ENCODE measurements around the gene MEI1. TPM values are rescaled to one million over a fixed set of nuclear protein-coding genes. Genes with fewer than 3 reads are reported as not detected.
A peak's percentile ranks its signal among the peaks of the same experiment; 100 is the strongest.

The MEI1 gene
- total RNA-seq, 3 donors from 2014 or later (not counting 1 experiment from before 2014, with no cell fraction given) = 44.7 to 75.6 (median 50.3) TPM

DNA sequence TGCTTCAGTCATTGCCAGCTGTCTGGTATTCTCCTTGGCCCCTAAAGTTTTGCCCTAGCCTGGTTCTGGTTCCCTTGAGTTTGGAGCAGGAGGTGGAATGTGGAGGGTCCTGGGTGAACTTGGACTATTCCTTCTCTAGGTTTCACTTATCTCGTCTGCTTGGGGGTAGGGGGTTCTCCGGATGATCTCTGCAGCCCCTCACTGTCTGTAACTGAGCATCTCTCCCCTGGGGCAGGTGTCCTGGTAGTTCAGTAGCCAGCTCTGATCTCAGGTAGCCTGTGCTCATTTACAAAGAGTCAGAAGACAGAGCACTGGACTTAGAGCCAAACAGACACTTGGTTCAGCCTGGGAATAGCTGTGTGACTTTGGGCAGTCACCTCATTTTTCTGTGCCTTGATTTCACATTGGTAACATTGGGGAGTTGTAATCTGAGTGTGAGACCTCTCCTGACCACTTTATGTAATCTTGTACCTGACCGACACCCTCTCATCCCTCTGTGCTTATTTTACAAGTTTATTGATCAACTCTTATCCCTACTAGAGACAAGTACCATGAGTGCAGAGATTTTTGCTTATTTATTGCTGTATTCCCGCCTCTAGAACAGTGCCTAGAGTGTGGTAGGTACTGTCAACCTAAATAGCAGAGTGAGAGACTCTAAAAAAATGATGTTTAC lies 102.0 kb downstream of the MEI1 start:
- Histone ChIP-seq H3K4me3 (ENCODE audit: low read length) (peak overlapping the region; percentile 96), H3K4me1 (ENCODE audit: control insufficient read depth, insufficient read depth, low read length) (peaks cover 21% of the 10 kb centered on the region), H3K27ac (ENCODE audit: low read length) (peak overlapping the region; percentile 92), H3K36me3 (ENCODE audit: control insufficient read depth, insufficient read depth, low read length) (peaks cover 2% of the 10 kb centered on the region), H3K27me3 (ENCODE audit: control insufficient read depth, insufficient read depth, low read length) (no peaks in the 10 kb centered on the region), H3K9me3 (ENCODE audit: control insufficient read depth, insufficient read depth, low read length) (no peaks in the 10 kb centered on the region)
- WGBS (ENCODE audit: insufficient coverage) = 36% methylated on average over 4 of the region's 4 CpGs
- Mint-ChIP-seq H3K4me3 (peak overlapping the region; percentile 96), H3K4me1 (peaks cover 24 to 36% of the 10 kb centered on the region in 2 donors), H3K27ac (peak overlapping the region; percentile 93 to 96), H3K27me3 (ENCODE audit: low read depth in 2 of 2) (no peaks in the 10 kb centered on the region), H3K9me3 (no peaks in the 10 kb centered on the region), H3K36me3 (no peaks in the 10 kb centered on the region)
- ATAC-seq = no peak
- peak in 1 of 2 donors; percentile 24 for DNase-seq
- TF ChIP-seq, protein P1, sequence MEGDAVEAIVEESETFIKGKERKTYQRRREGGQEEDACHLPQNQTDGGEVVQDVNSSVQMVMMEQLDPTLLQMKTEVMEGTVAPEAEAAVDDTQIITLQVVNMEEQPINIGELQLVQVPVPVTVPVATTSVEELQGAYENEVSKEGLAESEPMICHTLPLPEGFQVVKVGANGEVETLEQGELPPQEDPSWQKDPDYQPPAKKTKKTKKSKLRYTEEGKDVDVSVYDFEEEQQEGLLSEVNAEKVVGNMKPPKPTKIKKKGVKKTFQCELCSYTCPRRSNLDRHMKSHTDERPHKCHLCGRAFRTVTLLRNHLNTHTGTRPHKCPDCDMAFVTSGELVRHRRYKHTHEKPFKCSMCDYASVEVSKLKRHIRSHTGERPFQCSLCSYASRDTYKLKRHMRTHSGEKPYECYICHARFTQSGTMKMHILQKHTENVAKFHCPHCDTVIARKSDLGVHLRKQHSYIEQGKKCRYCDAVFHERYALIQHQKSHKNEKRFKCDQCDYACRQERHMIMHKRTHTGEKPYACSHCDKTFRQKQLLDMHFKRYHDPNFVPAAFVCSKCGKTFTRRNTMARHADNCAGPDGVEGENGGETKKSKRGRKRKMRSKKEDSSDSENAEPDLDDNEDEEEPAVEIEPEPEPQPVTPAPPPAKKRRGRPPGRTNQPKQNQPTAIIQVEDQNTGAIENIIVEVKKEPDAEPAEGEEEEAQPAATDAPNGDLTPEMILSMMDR (IDR thresholded peaks at IDR 0.05) = no peak
- intact Hi-C loops (cut with micrococcal nuclease) = no loop called here

DNA sequence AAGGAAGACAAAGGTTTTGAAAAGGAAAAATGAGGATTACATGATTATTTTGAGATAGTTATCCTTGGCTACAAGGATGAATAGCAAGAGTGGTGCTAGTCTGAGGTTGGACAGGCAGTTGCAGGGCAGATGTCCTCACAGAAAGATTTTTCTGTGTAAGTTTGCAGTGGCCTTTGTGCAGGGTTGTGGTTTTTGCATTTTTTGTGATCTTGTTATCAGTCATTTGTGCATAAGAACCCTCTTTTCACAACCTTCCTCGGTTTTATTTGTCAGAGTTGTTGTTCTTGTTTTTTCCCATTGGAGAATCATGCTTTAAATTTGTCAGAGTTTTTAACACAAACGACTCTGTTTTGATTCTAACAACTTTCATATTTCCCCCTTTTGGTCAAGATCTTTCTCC lies 102.6 kb downstream of the MEI1 start:
- TF ChIP-seq, protein P1 (IDR thresholded peaks at IDR 0.05) = no peak
- H3K27ac ChIP-seq (ENCODE audit: low read length) = no peak overlapping the region
- no peaks in the 10 kb centered on the region for H3K27me3 ChIP-seq (ENCODE audit: control insufficient read depth, insufficient read depth, low read length)
- ATAC-seq (no peak), DNase-seq (no peak)
- Mint-ChIP-seq H3K4me1 (peaks cover 24 to 36% of the 10 kb centered on the region in 2 donors), H3K36me3 (no peaks in the 10 kb centered on the region), H3K27ac (peak overlapping the region; percentile 93 to 96), H3K9me3 (no peaks in the 10 kb centered on the region), H3K4me3 (peak overlapping the region; percentile 96), H3K27me3 (ENCODE audit: low read depth in 2 of 2) (no peaks in the 10 kb centered on the region)
- no peaks in the 10 kb centered on the region for H3K9me3 ChIP-seq (ENCODE audit: control insufficient read depth, insufficient read depth, low read length)
- peaks cover 21% of the 10 kb centered on the region for H3K4me1 ChIP-seq (ENCODE audit: control insufficient read depth, insufficient read depth, low read length)
- no CpG with 5 or more reads among the region's 2 CpGs for WGBS (ENCODE audit: insufficient coverage)
- H3K4me3 ChIP-seq (ENCODE audit: low read length) = no peak overlapping the region
- H3K36me3 ChIP-seq (ENCODE audit: control insufficient read depth, insufficient read depth, low read length) = peaks cover 2% of the 10 kb centered on the region
- intact Hi-C loops (cut with micrococcal nuclease) = no loop called here

DNA sequence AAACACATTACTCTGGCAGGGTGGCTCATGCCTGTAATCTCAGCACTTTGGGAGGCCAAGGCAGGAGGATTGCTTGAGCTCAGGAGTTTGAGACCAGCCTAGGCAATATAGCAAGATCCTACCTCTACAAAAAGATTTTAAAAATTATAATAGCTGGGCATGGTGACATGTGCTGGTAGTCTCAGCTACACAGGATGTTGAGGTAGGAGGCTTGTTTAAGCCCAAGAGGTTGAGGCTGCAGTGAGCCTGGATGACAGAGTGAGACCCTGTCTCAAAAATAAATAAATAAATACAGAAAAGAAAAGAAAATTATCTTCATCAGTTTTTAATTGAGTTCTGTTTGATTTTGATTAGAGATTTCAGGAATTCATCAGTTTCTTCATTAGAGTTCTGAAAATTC lies 106.3 kb downstream of the MEI1 start:
- peaks cover 10% of the 10 kb centered on the region for H3K4me1 ChIP-seq (ENCODE audit: control insufficient read depth, insufficient read depth, low read length)
- H3K9me3 ChIP-seq (ENCODE audit: control insufficient read depth, insufficient read depth, low read length) = no peaks in the 10 kb centered on the region
- H3K4me1 Mint-ChIP-seq = peaks cover 15 to 29% of the 10 kb centered on the region in 2 donors
- H3K9me3 Mint-ChIP-seq = no peaks in the 10 kb centered on the region
- H3K27ac ChIP-seq (ENCODE audit: low read length) = no peak overlapping the region
- TF ChIP-seq, protein P1 (IDR thresholded peaks at IDR 0.05) = no peak
- DNase-seq = no peak
- no peak overlapping the region for H3K4me3 ChIP-seq (ENCODE audit: low read length)
- no peak overlapping the region for H3K27ac Mint-ChIP-seq
- no peaks in the 10 kb centered on the region for H3K27me3 ChIP-seq (ENCODE audit: control insufficient read depth, insufficient read depth, low read length)
- ATAC-seq = no peak
- no peak overlapping the region for H3K4me3 Mint-ChIP-seq
- peaks cover 7% of the 10 kb centered on the region for H3K36me3 ChIP-seq (ENCODE audit: control insufficient read depth, insufficient read depth, low read length)
- intact Hi-C loops (cut with micrococcal nuclease) = no loop called here
- H3K36me3 Mint-ChIP-seq = no peaks in the 10 kb centered on the region
- no peaks in the 10 kb centered on the region for H3K27me3 Mint-ChIP-seq (ENCODE audit: low read depth in 2 of 2)

DNA sequence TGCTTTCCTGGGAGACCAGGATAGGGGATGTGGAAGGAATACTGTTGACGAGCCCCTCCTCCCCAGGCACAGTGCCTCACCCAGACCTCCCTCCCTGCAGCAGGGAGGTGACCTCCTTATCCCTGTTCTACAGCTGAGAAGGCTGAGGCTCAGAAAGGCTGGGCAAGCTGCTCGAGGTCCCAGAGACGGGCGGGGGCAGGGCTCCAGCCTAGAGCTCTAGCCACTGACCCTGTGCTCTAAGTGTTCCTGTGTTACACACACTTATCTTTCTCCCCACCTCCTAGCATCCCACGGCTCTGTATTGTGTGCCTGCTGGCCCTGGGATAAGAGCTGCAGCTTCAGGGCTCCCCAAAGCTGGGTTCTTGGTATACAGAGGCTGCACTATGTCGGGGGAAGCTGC lies 109.1 kb downstream of the MEI1 start:
- TF ChIP-seq, protein P1 (IDR thresholded peaks at IDR 0.05) = no peak
- DNase-seq (no peak), ATAC-seq (no peak)

More for the DNA sequence above, 109.1 kb downstream of the MEI1 start:
- Histone ChIP-seq H3K4me3 (ENCODE audit: low read length) (no peak overlapping the region), H3K4me1 (ENCODE audit: control insufficient read depth, insufficient read depth, low read length) (no peaks in the 10 kb centered on the region), H3K9me3 (ENCODE audit: control insufficient read depth, insufficient read depth, low read length) (no peaks in the 10 kb centered on the region), H3K27ac (ENCODE audit: low read length) (no peak overlapping the region), H3K36me3 (ENCODE audit: control insufficient read depth, insufficient read depth, low read length) (peaks cover 7% of the 10 kb centered on the region), H3K27me3 (ENCODE audit: control insufficient read depth, insufficient read depth, low read length) (no peaks in the 10 kb centered on the region)
- H3K27ac Mint-ChIP-seq = no peak overlapping the region
- H3K36me3 Mint-ChIP-seq = no peaks in the 10 kb centered on the region
- no peak overlapping the region for H3K4me3 Mint-ChIP-seq
- peaks cover 4 to 13% of the 10 kb centered on the region in 2 donors for H3K4me1 Mint-ChIP-seq
- no peaks in the 10 kb centered on the region for H3K27me3 Mint-ChIP-seq (ENCODE audit: low read depth in 2 of 2)
- intact Hi-C loops (cut with micrococcal nuclease) = no loop called here
- no peaks in the 10 kb centered on the region for H3K9me3 Mint-ChIP-seq
- WGBS (ENCODE audit: insufficient coverage) = 95% methylated on average over 6 of the region's 6 CpGs
